IPS-18c (cell line): ENCODE measurements around the gene ILKAP.

ENCODE experiments used
- H3K4me3 ChIP-seq: 2 replicates; pipeline ENCODE4 v1.7.0; 2013; ENCODE audit warnings: low read depth, mild to moderate bottlenecking, low read length, moderate library complexity; ENCODE audit not compliant: insufficient read depth
- H3K9me3 ChIP-seq: one replicate; pipeline ENCODE4 v1.6.1; 2013; ENCODE audit warnings: mild to moderate bottlenecking, low read length, moderate library complexity; ENCODE audit not compliant: control insufficient read depth, insufficient read depth

The ILKAP gene

GRCh38 chr2:238126338-238126737 lies 77.2 kb downstream of the ILKAP start:
- no peaks in the 10 kb centered on the region for H3K9me3 ChIP-seq
- H3K4me3 ChIP-seq, result no peak overlapping the region

- Histone ChIP-seq H3K9me3 (no peaks in the 10 kb centered on the region), H3K4me3 (no peak overlapping the region)
These were observed 78.2 kb downstream of the ILKAP start for GRCh38 chr2:238125127-238125885.

DNA sequence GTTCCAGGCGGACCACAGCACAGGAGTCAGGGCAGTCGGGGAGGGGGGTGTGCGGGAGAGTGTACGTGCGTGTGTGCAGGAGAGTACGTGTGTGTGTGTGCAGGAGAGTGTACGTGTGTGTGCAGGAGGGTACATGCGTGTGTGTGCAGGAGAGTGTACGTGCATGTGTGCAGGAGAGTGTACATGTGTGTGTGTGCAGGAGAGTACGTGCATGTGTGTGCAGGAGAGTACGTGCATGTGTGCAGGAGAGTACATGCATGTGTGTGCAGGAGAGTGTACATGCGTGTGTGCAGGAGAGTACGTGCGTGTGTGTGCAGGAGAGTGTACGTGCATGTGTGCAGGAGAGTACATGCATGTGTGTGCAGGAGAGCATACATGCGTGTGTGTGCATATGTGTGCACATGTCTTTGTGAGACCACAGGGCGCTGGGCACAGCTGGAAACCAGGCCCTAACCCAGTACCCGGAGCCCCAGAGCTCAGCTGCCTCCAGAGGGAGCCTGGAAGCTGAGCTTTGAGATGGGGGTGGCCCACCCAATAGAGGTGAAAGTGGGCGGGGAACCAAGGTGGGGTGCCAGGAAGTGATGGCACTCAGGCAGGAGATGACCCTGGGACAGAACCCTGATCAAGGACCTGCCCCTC lies 78.9 kb downstream of the ILKAP start:
- Histone ChIP-seq H3K4me3 (no peak overlapping the region), H3K9me3 (no peaks in the 10 kb centered on the region)

- no peak overlapping the region for H3K4me3 ChIP-seq
- H3K9me3 ChIP-seq, result no peaks in the 10 kb centered on the region
These were observed 79.5 kb downstream of the ILKAP start for GRCh38 chr2:238123991-238124470.

- H3K9me3 ChIP-seq, result no peaks in the 10 kb centered on the region
These were observed 80.1 kb downstream of the ILKAP start for GRCh38 chr2:238123218-238123971.

DNA sequence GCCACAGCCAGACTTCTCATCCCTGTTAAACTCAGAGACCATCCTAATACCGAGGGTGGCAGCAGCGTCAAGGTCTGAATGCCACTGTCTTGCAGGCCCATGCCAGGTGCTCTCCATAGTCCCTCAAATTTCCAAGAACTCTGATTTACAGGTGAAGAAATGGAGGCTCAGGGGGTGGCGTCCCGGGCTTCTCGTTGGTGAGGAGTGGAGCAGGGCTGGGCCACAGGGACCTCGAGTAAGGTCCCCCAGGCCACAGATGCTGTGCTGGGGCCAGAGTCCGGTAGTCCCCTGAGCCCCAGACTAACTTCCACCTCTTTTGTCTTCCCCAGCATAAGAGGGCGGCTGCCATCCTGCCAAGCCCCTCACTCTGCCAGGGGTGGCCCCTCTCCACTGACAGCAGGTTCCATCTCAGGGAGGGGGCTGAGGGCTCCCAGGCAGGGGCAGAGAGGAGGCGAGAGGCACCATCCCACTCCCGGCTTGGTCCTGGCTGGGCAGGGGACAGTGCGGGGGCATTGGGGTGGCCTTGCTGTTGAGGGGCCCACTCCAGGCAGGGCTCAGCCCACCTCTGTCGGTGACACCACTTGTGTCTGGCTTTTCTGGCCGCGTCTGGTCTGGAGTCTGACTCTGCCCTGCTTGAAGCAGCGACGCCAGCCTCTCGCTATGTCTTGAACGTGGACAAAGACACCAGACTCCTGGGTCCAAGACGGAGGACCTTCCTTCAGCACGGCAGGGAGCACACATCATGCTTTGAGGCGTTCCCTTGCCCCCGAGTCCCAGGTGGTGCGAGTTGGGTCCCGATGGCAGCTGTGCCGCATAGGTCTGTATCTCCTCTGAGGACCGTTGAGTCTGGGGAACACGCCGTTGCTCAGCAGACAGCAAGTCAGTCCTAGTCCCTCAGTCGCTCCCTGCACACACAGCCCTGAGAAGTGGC lies 80.9 kb downstream of the ILKAP start:
- H3K9me3 ChIP-seq, result no peaks in the 10 kb centered on the region
- no peak overlapping the region for H3K4me3 ChIP-seq

More at GRCh38 chr2:238123218-238123971, 80.1 kb downstream of the ILKAP start:
- H3K4me3 ChIP-seq, result no peak overlapping the region

DNA sequence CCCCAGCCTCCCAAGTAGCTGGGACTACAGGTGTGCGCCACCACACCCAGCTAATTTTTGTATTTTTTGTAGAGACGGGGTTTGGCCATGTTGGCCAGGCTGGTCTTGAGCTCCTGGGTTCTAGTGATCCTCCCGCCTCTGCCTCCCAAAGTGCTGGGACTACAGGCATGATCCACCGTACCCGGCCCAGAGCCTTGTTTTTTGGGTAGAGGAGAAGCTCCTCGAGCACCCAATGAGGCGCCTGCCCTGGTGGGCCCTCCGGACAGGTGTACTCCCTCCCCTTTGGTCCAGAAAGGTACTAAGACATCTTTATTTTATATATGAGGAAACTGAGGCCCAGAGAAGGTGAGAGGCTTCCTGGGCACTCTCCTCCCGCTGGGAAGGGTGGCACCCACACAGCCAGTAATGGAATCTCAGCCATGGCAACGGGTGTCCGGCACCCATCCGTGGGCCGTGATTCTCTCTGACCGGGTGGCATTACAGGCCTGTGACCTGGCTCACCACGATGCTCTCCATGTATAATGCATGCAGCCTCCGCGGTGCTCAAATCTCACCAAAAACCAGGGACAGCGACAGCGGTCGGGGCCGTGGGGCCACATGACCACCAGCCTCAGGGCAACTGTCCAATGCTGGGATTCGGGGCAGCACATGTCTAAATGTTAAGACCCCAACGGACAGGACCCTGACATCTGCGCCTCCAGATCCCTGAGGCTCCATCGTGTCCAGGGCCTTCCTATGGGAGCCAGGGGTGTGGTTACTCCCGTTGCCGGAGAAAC lies 81.8 kb downstream of the ILKAP start:
- no peaks in the 10 kb centered on the region for H3K9me3 ChIP-seq
- H3K4me3 ChIP-seq, result no peak overlapping the region

- Histone ChIP-seq H3K9me3 (no peaks in the 10 kb centered on the region), H3K4me3 (no peak overlapping the region)
These were observed 82.8 kb downstream of the ILKAP start for GRCh38 chr2:238120463-238121298.
